GM19238 (cell line): Measurements from ENCODE around the gene FOXI2.

Experiments used
- DNase-seq: peaks from one replicate; pipeline ENCODE4 v3.0.0; 2011; ENCODE audit warnings: low spot score; ENCODE audit not compliant: insufficient read length

FOXI2 gene

DNA sequence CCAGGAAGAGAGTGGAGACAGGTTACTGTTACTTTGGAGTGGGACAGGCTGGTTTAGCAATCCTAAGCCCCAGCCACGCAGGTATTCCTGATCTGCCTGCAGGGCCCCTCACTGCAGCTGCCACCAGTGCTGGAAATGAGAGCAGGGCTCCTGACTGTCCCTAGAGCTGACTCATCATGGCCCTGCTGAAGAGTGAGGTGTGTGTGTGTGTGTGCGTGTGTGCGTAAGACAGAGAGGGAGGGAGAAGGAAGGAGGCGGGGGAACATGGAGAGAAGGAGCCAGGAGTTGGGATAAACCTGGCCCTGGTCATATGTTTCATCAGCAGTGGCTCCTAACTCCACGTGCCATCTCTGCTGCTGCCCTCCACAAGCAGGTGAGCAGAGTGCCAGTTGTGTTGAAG, 3.6 kb downstream of the FOXI2 start:
- DNase-seq, result no peak

GRCh38 chr10:127743205-127743604, 6.2 kb downstream of the FOXI2 start:
- DNase-seq, result no peak

DNA sequence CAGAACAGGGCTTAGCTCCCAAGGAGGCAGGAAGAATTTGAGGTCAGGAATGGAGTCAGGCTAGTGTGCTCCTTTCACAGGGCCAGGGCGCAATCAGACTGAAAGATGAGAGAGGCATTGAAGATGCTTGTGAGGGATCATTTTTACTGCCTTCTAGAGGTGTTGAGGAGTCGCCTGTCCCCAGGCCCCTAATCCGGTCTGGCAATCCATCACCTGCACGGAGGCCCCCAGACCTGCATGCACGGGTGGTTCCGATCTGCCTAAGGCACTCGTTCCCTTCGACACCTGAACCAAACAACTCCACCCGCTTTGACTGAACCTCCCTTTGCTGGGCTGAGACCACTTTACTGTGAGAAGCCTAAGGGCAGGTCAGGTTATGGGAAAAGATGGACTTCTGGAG, 8.0 kb downstream of the FOXI2 start:
- no peak for DNase-seq

DNA sequence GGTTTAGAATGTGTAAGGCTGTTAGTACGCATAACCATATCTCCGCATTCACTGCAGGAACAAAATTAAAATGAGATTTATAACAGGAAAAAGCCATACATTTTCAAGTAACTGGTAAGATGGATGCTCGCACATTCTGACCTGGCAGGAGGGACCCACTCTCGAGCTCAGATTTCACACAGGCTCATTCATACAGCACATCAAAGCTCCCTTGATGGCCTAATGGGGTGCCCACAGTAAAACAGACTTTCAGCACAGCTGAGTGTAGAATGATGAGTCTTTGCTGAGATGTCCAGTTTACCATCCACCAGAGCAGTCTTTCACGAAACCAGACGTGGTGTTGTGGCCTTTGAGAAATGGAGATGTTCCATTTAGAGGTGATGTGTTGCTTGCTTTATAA, 8.9 kb downstream of the FOXI2 start:
- no peak for DNase-seq

DNA sequence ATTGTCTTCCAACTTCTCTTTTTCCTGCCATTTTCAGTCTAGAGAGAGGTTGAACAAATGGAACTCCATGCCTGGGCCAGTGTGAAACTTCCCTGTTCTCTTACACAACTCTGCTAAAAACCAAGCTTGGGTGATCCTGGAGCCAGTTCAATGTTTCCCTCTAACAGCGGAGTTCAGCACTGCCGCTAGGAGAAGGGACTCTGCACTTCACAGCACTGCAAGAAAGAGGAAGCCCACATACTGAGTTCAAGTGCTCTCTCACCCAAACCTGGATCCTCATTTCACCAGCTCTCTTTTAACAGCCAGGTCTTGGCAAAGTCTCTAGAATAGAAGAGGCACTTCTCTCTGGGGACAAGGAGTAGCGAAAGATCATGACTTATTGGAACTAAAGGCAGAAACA, 18.8 kb downstream of the FOXI2 start:
- no peak for DNase-seq

- no peak for DNase-seq
Measured at GRCh38 chr10:127756264-127756663, 19.3 kb downstream of the FOXI2 start.

DNA sequence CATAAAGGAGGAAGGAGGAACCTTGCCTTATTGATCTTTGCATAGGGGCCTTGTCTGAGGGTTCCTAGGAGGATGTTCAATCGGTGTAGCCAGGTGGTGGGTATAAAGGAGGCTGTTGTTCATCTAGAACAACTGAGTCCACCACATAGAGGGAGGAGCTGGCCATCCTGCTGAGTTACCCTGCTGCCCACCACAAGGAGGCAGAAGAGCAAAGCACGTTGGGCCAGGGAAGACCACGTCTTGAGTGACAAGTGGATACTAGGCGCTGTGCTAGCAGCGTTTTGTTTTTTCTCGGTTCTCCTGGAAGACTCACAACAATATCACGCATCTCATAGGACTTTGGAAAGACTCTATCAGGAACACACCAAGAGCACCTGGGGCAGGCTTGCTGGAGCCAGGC, 20.0 kb downstream of the FOXI2 start:
- DNase-seq, result no peak

DNA sequence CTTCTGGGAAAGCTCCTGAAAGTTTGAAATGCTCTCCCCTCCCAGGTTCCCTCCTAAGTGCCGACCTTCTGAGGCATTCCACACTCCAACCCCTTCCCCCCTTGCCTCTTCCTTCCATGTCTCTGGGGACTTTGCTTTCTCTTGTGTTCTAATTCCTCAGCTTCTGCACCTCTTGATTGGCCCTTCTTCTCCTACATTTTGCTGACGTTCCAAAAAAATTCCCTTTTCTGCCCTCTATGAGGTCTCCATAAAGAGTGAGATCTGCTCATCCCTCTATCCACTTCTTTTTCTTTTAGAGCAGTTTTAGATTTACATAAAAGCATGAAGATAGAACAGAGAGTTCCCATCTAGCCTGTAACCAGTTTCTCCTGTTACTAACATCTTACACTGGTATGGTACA, 22.3 kb downstream of the FOXI2 start:
- DNase-seq, result no peak

DNA sequence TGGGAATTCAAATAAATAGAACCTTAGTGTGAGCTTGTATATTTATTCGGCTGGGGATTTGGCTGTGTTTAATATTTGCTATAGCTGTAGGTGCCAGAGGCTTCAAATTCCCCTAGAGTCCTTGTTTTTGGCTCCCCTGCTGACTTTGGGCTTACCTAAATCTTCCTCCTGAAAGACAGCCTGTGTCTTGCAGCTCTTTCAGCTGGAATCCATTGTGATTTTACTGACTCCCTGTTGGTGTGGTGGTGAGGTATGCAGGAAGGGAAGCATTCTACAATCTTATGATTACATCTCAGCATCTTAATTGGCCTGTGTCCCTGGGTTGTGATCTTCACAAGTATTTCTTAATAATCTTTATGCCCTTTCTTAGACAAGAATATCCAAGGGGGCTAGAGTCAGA, 25.9 kb downstream of the FOXI2 start:
- DNase-seq, result no peak

DNA sequence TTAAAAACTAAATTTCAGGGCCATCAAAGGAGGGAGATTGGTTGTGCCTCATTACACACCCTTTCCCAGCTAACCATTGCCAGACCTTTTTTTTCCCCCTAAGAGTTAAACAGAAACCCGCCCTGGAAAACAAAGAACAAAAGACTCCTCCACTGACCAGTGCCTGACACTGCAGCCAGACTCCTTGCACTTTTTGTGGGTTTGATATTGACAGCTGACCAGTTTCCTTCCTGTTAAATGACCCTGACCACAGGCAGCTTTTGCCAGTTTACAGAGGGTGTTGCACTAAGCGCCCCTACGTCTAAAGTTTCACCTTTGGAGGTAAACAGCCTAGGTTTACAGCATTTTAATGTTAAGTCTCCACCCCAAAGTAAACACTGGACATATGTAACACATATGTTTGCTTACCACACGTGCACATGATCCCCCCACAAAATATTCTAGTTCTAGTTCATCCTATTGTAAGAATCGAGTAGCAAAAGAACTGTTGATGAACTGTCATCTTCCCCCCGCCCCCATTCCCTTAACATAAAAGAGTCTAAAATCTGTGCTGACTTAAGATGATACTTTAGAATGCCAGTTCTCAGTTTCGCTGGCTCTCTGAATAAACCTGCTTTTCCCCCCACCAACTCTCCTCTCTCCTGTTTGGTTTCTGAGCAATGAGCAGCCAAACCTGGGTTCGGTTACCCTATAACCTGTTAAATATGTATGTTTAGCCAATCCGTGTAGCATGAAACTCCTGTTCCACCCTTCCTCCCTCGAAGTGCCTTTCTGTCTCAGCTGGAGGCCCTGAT, 38.0 kb downstream of the FOXI2 start:
- DNase-seq, result no peak

- DNase-seq, result no peak
Measured at GRCh38 chr10:127776816-127777215, 39.8 kb downstream of the FOXI2 start.

DNA sequence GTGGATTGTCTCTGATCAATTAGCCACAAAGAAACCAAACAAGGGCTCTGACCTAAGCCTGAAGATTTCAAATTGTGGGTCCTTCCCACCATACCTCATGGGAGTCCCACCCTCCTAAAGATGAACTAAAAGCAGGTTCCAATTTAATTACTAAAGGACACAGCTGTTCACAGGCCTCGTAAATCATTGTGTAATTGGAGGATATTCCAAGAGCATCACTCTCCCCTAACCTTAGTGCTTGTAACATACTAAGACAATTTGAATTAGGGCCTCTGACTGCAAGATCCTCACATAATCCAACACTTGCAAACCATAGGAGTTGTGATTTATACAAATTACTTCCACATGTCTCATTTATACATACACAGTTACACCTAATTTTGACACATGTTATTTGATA, 44.4 kb downstream of the FOXI2 start:
- no peak for DNase-seq

DNA sequence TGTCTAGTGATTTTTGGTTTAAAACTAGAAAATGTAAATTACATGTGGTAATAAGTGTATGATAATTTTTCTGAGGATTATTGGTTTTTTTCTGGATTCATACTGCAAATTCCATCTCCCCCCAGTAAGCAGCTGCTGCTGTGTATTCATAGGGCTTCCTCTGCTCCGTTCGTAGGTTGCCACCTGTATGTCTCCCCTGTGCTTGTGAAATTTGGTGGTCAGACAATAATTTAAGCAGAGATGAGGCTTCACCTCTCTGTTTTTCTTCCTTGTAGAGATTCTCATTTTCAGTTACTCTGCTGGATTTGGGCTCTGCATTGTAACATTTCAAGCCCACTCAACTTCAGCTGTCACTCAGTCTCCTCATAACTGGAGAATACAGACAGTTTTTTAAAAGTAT, 50.9 kb downstream of the FOXI2 start:
- DNase-seq, result no peak

- no peak for DNase-seq
Measured at GRCh38 chr10:127790066-127790624, 53.2 kb downstream of the FOXI2 start.
